HG03469 (cell line): ENCODE data around the gene FTCD.
"Not testable (repeated sequence)": the region's sequence is repeated elsewhere in the genome, so short reads cannot be mapped to it uniquely, and the experiment has no call there.

Experiments used
- ATAC-seq: cut with Tn5 transposase; IDR thresholded peaks from one replicate; pipeline ENCODE4 v1.9.1; 2021; ENCODE audit warnings: mild to moderate bottlenecking, moderate library complexity, moderate number of reproducible peaks; ENCODE audit not compliant: unreplicated experiment

FTCD gene

GRCh38 chr21:46113497-46114176 is 41.7 kb downstream of the FTCD start:
- ATAC-seq: no peak

DNA sequence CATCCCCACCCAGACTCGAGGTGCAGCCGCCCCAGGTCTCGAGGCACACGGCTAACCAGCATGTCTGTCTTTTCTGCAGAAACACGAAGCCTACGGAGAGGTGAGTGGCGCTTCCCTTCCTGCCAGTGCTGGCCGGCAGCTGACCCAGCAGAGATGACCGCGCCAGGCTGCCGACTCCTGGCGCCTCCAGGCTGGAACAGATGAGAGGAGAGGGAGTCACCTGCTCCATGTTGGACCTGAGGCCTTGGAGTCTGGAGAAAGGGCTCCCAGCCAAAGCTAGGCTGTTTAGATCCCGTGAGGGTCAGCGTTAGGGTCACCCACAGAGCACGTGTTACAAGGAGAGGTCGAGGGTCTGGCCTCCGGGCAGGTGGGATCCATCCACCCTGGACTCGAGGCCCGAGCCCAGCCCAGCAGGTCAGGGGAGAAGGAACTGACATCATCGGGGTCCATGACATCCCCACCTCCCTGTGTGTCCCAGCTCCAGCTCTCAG is 42.6 kb downstream of the FTCD start:
- ATAC-seq: no peak

DNA sequence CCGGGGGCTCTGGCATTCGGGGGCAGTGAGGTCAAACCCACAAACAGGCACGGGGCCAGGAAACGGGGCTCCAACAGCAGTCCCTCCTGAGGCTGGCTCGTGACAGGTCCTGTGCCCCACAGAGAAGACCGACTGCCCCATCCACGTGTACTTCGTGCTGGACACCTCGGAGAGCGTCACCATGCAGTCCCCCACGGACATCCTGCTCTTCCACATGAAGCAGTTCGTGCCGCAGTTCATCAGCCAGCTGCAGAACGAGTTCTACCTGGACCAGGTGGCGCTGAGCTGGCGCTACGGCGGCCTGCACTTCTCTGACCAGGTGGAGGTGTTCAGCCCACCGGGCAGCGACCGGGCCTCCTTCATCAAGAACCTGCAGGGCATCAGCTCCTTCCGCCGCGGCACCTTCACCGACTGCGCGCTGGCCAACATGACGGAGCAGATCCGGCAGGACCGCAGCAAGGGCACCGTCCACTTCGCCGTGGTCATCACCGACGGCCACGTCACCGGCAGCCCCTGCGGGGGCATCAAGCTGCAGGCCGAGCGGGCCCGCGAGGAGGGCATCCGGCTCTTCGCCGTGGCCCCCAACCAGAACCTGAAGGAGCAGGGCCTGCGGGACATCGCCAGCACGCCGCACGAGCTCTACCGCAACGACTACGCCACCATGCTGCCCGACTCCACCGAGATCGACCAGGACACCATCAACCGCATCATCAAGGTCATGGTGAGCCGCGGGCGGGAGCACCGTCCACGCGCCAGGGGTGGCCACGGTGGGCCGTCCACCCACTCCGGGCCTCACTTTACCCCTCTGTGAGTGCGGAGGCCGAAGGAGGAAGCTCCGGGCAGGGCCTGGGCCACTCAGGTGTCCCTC is 43.3 kb downstream of the FTCD start:
- no peak for ATAC-seq

DNA sequence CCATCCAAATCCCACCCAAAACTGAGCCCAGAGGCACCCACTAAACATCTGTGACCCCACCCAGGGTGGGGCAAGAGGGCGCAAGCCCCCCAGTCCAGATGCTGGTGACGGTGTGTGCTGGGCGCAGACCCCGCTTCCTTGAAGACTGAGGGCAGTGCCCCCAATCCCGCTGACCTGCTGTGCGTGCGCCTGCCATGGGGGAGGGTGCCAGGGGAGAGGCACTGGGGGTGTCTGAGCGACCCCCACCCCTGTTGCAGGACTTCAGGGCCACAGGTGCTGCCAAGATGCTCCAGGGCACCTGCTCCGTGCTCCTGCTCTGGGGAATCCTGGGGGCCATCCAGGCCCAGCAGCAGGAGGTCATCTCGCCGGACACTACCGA is 44.2 kb downstream of the FTCD start:
- ATAC-seq: no peak

DNA sequence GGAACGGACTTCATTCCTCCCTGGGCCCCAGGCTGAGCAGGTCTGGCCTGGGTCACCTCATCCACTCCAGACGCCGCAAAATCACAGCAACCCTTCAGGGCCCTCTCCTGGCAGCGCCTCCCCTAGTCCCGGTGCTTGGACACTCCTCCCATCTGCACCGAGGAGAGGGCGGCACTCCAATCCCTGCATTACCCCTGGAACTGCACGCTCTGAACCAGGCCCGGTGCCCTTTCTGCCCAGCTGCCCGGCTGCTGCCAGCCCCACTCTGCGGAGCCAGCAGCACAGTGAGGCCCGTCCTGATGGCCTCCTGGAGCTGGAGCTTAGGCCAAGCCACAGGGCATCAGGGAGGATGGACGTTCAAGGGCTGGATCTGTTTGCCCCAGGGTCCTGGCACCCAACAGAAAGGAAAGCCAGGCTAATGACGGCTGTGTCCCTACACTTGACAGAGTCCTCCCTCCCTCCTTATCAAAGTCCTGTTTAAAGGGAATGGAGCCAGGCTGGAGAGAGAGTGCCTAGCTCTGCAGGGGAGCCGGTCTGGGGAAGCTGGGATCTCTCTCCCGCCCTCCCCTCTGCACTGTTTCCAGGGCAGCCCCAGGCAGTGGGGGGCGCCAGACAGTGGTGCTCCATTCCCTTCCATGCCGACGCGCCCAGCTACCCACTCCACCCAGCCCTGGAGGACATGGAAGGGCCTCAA is 44.7 kb downstream of the FTCD start:
- no peak for ATAC-seq

DNA sequence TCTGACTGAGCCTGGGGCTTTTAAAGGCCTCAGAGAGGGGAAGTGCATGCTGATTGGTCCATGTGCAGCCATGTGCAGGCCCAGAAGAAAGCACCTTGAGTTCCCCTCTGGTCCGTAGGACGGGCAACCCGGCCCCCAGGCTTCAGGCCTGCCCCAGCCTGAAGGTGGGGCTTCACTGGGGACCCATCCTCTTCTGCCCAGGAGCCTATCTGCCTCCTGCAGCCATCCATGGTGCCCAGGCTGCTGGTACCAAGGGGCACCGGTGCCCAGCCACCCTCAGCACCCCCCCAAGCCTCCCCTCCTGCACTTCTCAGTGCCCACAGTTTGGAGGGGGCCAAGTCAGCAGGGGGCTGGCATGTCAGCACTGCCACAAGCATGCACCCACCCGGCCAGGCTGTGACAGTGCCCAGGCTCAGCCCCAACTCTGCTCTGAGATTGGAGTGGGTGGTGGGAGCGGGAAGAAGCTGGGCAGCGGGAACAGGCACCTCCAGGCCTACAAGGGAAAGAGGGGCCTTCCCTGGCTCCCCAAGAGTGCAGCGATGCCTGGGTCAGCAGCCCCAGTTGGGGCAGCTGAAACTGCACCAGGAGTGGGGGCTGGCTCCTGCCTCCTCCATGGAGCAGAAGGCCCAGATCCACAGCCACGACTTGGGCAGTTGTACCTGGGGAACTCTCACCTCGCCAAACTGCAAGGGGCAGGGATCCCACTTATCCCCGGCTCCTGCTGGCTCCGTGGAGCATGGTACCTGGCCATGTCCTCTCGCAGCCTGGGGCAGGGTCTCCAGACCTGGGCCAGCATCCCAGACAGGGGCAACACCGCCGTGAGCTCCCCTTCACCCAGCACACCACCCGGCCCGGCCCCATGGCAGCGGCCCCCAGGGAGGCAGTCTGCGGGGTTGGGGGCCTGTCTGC is 45.8 kb downstream of the FTCD start:
- no peak for ATAC-seq

GRCh38 chr21:46108827-46109312 is 46.5 kb downstream of the FTCD start:
- no peak for ATAC-seq

GRCh38 chr21:46107376-46107775 is 48.0 kb downstream of the FTCD start:
- not testable (repeated sequence) for ATAC-seq

DNA sequence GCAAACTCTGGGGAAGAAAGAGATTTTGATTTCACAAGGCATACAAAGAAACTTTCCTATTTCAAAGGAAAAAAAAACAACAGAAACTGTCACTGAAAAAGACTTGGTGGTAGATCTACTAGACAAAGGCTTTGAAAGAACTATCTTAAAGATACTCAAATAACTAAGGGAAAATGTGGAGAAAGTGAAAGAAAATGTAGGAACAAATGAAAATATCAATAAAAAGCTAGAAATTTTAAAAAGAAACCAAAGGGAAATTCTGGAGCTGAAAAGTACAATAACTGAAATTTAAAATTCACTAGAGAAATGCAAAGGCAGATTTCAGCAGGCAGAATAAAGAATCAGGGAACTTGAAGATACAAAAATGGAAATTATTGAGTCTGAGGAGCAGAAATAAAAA is 51.3 kb downstream of the FTCD start:
- no peak for ATAC-seq

DNA sequence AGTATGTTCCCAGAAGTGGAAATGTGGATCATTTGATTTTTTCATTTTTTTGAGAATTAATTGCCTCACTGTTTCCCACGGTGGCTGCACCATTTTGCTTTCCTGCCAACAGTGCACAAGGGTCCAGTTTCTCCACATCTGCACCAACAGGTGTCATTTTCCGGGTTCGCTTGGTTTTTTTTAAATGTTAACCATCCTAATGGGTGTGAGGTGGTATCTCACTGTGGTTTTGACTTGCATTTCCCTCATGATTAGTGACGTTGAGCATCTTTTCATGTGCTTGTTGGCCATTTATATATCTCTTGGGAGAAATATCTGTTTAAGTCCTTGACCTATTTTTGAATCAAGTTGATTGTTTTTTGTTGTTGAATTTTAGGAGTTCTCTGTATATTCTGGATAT is 54.5 kb downstream of the FTCD start:
- no peak for ATAC-seq

- ATAC-seq: no peak
Measured at GRCh38 chr21:46100426-46100825, 55.0 kb downstream of the FTCD start.

GRCh38 chr21:46100020-46100419 is 55.4 kb downstream of the FTCD start:
- no peak for ATAC-seq

GRCh38 chr21:46099476-46099875 is 55.9 kb downstream of the FTCD start:
- no peak for ATAC-seq

GRCh38 chr21:46098303-46099141 is 56.9 kb downstream of the FTCD start:
- no peak for ATAC-seq

GRCh38 chr21:46097336-46098293 is 57.8 kb downstream of the FTCD start, which contains the start of gene COL6A2:
COL6A2 (plus strand) TSS chr21:46098112.
- ATAC-seq: no peak

DNA sequence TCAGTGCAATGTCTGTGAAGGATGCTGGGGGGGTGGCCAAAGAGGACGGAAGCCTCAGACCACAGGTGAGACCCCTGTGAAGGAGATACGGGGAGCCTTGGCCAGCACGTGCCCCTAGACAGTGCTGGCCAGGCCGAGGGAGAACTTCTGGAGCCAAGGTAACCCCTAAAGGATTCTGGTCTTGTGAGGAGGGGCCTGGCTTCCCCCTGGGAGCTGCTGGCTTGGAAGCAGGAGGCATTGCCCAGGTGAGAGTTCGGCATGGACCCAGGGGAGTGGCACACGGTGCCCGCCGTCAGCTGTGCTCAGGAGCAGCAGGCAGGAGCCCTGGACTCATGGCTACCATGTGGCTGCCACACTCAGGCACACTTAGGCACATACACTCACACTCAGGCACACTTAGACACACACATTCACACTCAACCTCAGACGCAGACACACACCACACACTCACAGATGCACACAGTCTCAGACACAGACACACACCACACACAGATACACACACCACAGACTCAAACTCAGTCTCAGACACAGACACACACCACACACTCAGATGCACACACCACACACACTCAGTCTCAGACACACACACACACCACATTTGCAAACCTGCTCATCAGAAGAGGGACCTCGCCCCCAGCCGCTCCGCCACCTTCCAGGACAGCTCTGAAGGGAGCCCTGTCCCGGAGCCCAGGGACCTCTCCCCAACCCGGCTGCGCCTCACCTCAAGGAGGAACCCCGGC is 58.6 kb downstream of the FTCD start:
- no peak for ATAC-seq

DNA sequence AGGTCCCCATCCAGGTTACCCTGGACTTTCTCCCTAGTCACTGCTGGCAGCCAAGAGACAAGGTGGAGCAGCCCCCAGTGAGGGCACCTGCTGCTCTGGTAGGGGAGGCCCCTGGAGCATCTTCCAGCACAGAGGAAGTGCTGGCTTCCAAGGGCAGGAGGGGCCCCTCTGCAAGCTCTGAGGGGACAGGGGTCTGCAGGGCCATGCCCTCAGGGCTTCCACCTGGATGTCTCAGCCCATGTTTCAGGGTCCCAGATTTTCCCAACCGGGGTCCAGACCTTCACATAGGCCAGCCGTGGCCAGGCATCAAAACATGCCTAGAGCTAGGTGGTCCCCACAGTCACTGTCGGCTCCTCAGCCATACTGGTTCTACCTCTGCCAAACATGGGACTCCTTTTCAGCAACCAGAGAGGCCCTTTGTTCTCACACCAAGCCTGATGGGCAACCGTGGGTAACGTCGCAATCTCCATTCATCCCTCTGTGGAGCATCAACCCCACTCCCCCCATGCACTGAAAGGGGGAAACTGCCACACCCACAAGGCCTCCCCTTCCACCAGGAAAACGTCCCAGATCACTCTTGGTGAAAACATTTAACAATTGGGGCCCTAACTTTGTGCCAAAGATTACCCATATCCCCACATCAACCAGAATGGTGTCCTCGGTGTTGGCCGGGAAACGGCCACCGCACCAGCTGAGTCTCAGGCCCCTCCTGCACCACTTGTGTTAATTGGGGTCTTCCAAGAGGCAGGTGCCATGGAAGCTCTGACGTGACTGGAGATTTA is 59.4 kb downstream of the FTCD start:
- ATAC-seq: no peak
